GM18861 (cell line): ENCODE data around the gene FKTN.
"Not testable (repeated sequence)": the region's sequence is repeated elsewhere in the genome, so short reads cannot be mapped to it uniquely, and the experiment has no call there.

Source experiments
- ATAC-seq: cut with Tn5 transposase; IDR thresholded peaks from one replicate; pipeline ENCODE4 v1.9.1; 2021; ENCODE audit not compliant: unreplicated experiment

FKTN gene

DNA sequence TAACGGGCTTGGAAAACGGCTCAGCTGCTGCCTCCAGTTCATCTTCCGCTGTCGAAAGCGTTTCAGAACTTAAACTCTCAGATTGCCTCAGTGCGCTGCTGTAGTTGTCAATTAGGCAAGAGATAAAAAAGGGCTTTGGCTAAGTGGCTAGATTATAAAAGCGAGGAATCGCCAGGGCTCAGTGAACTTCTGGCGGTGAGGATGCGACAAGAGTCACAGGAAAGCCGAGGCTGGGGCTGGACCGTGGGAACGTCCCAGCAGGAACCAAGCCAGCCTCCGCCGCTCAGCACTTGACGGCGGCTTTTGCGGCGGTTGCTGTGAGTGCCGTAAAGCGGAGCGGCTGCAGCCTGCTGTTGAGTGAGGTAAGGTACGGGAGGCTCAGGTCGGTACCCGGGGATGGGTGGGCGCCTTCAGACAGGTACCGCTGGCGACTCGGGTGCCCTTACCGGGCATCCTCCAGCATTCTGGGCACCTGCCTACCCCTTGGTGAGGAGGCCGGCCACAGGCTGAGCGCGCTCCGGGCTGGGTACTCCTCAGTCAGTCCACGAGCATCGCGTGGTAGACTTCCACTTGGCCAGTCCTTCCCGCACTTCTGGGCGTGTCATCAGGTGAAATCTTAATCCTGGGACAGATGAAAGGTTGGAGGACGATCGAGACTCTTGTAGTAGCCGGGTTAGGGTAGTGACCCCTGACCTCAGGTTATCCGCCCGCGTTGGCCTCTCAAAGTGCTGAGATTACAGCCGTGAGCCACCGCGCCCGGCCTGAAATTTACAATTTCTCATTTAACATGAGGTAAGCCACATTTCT lies at the start of gene FKTN:
Gene FKTN (plus strand): TSS at position 328 of the 807 bp plus-strand sequence. CDS start 16,902 bp downstream, outside the sequence.
- peak; percentile 95 for ATAC-seq

GRCh38 chr9:105508530-105508929 lies 49.4 kb upstream of the FKTN start:
- no peak for ATAC-seq

DNA sequence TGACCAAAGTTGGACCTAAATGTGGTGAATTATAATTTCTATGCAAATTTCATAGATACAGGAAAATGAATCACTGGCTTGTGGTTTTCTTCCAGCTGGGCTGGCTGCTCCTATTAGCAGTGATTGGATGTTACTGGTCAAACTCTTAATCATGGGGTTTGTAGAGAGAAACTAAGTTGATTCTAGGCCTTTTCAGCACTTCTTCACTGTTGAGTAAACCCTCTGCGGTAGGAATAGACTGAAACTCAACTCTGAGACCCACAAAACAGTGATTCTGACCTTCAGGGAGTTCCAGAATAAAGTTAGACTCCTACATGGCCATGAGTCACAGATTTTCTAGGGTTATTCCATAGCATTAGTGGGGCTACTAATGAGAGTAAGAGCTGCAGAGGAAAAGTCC lies 47.9 kb upstream of the FKTN start:
- ATAC-seq, result peak; percentile 69

GRCh38 chr9:105511446-105511845 lies 46.5 kb upstream of the FKTN start:
- ATAC-seq, result no peak

GRCh38 chr9:105515811-105516413 lies 42.0 kb upstream of the FKTN start:
- ATAC-seq, result no peak

GRCh38 chr9:105519710-105520369 lies 38.1 kb upstream of the FKTN start:
- not testable (repeated sequence) for ATAC-seq

DNA sequence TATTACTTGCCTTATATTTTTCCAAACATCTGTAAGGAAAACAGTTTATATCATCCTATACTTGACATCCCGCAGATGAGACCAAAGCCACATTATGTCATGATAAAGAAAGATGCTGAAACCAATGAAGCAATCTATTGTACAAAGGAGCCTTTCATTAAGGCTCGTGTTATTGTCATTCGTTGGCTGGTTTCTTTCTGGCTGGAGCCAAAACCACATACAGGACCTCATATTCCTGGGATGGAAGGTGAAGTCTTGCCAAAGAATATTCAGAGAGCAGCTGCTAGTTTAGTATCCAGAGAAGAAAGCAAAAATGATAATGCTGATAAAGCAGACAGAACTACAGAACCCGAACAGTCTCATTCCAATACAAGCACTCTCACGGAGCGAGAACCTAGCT lies 36.9 kb upstream of the FKTN start:
- not testable (repeated sequence) for ATAC-seq

- not testable (repeated sequence) for ATAC-seq
Measured at GRCh38 chr9:105522618-105523385, 35.1 kb upstream of the FKTN start.

DNA sequence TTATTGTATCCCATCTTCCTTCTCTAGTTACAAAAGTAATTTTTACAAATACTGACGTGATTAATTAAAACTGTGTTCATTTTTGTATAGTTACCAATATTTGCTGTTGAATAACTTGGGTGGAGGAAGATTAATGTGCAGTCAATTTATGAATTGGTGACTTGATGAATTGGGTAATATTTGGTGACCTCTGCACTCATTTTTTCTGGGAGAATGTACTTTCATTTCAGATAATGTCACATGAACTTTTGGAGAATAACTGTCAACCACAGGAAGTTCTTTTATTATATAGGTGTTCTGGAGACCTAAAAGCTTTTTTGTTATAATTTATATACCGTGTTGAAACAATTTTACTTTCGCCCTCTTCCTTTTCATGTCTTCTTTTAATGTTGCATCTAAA lies 26.4 kb upstream of the FKTN start:
- no peak for ATAC-seq

GRCh38 chr9:105535920-105536668 lies 21.8 kb upstream of the FKTN start:
- ATAC-seq, result peak; percentile 62

- ATAC-seq, result no peak
Measured at GRCh38 chr9:105539452-105539851, 18.5 kb upstream of the FKTN start.

DNA sequence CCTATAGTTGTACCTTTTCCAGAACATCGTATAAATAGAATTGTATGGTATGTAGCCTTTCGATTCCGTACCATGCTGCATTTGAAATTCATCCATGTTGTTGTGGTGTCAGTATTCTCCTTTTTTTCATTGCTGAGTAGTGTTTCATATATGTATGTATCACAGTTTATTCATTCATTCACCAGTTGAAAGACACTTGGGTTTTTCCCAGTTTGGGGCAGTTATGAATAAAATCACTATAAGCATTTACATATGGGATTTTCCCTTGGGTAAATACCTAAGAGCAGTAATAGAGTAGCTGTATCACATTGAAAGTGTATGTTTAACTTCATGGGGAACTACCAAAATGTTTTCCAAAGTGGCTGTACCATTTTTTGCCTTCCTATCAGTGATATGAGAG lies 16.1 kb upstream of the FKTN start:
- ATAC-seq, result peak; percentile 98

DNA sequence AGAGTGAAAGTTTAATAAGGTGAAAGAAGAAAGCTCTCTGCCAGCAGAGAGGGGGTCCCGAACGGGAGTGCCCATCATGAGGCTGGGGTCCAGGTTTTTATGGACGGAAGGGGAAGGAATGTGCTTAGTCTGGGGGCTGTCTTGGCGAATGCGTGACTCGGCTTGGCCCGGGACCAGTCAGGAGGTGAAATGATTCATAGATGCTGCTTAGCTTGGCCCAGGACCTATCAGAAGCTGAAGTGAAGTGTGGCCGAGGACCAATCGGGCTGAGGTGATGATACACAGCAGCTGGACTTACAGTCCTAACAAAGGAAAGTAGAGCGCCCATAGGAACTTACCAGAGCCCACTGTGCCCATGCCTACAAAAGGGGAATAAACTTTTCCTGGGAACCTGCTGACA lies 3.9 kb upstream of the FKTN start:
- no peak for ATAC-seq

GRCh38 chr9:105572455-105572854 lies 14.5 kb downstream of the FKTN start:
- ATAC-seq, result no peak

GRCh38 chr9:105579952-105580351 lies 22.0 kb downstream of the FKTN start:
- ATAC-seq, result not testable (repeated sequence)

- not testable (repeated sequence) for ATAC-seq
Measured at GRCh38 chr9:105581550-105581949, 23.6 kb downstream of the FKTN start.

DNA sequence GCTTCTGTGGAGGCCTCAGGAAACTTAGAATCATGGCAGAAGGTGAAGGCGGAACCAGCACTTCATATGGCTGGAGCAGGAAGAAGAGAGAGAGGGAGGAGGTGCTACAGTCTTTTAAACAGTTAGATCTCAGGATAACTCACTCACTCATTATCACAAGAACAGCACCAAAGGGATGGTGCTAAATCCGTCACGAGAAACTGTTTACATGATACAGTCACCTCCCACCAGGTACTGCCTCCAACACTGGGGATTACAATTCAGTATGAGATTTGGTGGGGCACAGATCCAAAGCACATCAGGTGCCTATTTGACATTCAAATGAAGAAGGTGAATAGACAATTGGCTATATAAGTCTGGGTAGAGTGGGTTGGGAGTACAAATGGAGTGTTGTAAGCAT lies 35.2 kb downstream of the FKTN start:
- no peak for ATAC-seq

GRCh38 chr9:105608721-105609598 lies 51.0 kb downstream of the FKTN start:
- peak; percentile 90 for ATAC-seq

GRCh38 chr9:105621001-105621400 lies 63.1 kb downstream of the FKTN start:
- no peak for ATAC-seq
